ENCODE data around the gene MESP1. TPM values are rescaled to one million over a fixed set of nuclear protein-coding genes. Genes with fewer than 3 reads are reported as not detected.

Gene MESP1
- 10 to 100 TPM in 1 of 4 donors, 1 to 10 TPM in 3; 3.5 to 10.5 (median 6.2) TPM for total RNA-seq

- Histone ChIP-seq H3K36me3 (no peaks in the 10 kb centered on the region), H3K4me3 (peak within 1 kb of the TSS; percentile 49 to 87 (median 65)), H3K4me1 (peaks cover 0 to 17% (median 11%) of the 10 kb centered on the region in 4 donors), H3K9me3 (no peaks in the 10 kb centered on the region), H3K27ac (peak within 1 kb of the TSS in 3 of 4 donors; percentile 23 to 74 (median 74)), H3K27me3 (peaks cover 0 to 33% of the 10 kb centered on the region in 2 donors)
- WGBS, 2 donors: 8 to 11% methylated on average over 33 to 34 of the region's 114 CpGs
- DNase-seq (ENCODE audit: low spot score in 2 of 2): peak; percentile 76 to 82
- TF ChIP-seq CTCF (IDR thresholded peaks at IDR 0.05) (peak; percentile 67 to 98 (median 83)), EP300 (IDR thresholded peaks at IDR 0.05) (peak in 1 of 2 donors; percentile 54), POLR2A (IDR thresholded peaks at IDR 0.05) (peak in 1 of 2 donors; percentile 64)
Measured at GRCh38 chr15:89750560-89751542, at the start of gene MESP1. MESP1 (minus strand) TSS chr15:89751249; CDS start chr15:89751231, 18 bp downstream.

- peaks cover 0 to 79% (median 0%) of the 10 kb centered on the region in 3 donors for H3K36me3 ChIP-seq
- H3K27me3 ChIP-seq: no peaks in the 10 kb centered on the region
- H3K4me3 ChIP-seq: no peak overlapping the region
- H3K4me1 ChIP-seq: peaks cover 0 to 8% (median 4%) of the 10 kb centered on the region in 4 donors
- DNase-seq (ENCODE audit: low spot score in 2 of 2): no peak
- H3K9me3 ChIP-seq: peaks cover 0 to 11% (median 0%) of the 10 kb centered on the region in 4 donors
- no peak overlapping the region for H3K27ac ChIP-seq
- TF ChIP-seq POLR2A (IDR thresholded peaks at IDR 0.05) (no peak), EP300 (IDR thresholded peaks at IDR 0.05) (no peak), CTCF (IDR thresholded peaks at IDR 0.05) (no peak)
- 88 to 89% methylated on average over 2 of the region's 2 CpGs for WGBS, 2 donors
Measured at GRCh38 chr15:89799918-89800498, 49.0 kb upstream of the MESP1 start.

GRCh38 chr15:89799011-89799911 is 48.2 kb upstream of the MESP1 start:
- DNase-seq (ENCODE audit: low spot score in 2 of 2): no peak

GRCh38 chr15:89797678-89798201 is 46.7 kb upstream of the MESP1 start:
- H3K27me3 ChIP-seq: no peaks in the 10 kb centered on the region
- DNase-seq (ENCODE audit: low spot score in 2 of 2): no peak
- H3K4me1 ChIP-seq: peaks cover 0 to 17% (median 4%) of the 10 kb centered on the region in 4 donors
- H3K4me3 ChIP-seq: no peak overlapping the region
- peaks cover 0 to 62% (median 0%) of the 10 kb centered on the region in 3 donors for H3K36me3 ChIP-seq
- 88 to 95% methylated on average over 3 to 4 of the region's 4 CpGs for WGBS, 2 donors
- H3K9me3 ChIP-seq: peaks cover 0 to 11% (median 0%) of the 10 kb centered on the region in 4 donors
- TF ChIP-seq POLR2A (IDR thresholded peaks at IDR 0.05) (no peak), EP300 (IDR thresholded peaks at IDR 0.05) (no peak), CTCF (IDR thresholded peaks at IDR 0.05) (no peak)
- no peak overlapping the region for H3K27ac ChIP-seq

More at GRCh38 chr15:89799011-89799911, 48.2 kb upstream of the MESP1 start:
- Histone ChIP-seq H3K27ac (no peak overlapping the region), H3K4me3 (no peak overlapping the region), H3K4me1 (peaks cover 0 to 16% (median 4%) of the 10 kb centered on the region in 4 donors), H3K27me3 (no peaks in the 10 kb centered on the region), H3K9me3 (peaks cover 0 to 11% (median 0%) of the 10 kb centered on the region in 4 donors), H3K36me3 (peaks cover 0 to 73% (median 0%) of the 10 kb centered on the region in 3 donors)
- 78 to 82% methylated on average over 18 to 20 of the region's 20 CpGs for WGBS, 2 donors
- no peak for TF ChIP-seq CTCF (IDR thresholded peaks at IDR 0.05)
- no peak for TF ChIP-seq EP300 (IDR thresholded peaks at IDR 0.05)
- no peak for TF ChIP-seq POLR2A (IDR thresholded peaks at IDR 0.05)
